HG03103 (cell line): ENCODE measurements around the gene C1orf52.
"Not testable (repeated sequence)": the region's sequence is repeated elsewhere in the genome, so short reads cannot be mapped to it uniquely, and the experiment has no call there.

ENCODE experiments used
- ATAC-seq: cut with Tn5 transposase; IDR thresholded peaks from one replicate; pipeline ENCODE4 v1.9.1; 2021; ENCODE audit warnings: low read depth; ENCODE audit not compliant: unreplicated experiment

C1orf52 gene

DNA sequence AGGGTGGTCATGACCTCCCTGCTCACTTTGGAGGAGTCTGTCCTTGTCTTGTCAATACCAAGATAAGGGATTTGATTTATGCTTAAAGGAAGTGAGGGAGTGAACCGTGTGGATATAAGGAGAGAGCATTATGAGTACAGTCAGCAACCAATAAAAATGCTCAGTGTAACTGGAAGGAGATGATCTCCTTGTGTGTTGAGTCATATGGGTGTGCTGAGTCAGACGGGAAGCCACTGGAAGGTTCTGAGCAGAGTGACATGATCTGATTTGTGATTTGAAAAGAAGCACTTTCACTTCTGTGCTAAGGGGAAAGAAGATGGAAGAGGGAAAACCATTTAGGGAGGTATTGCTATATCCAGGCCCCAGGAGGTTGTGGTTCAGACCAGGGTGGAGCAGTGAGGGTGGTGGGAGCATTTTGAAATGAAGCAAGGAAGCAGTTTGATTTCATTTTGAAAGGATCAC lies 19.4 kb upstream of the C1orf52 start:
- ATAC-seq = peak; percentile 23

- no peak for ATAC-seq
These were observed 18.3 kb upstream of the C1orf52 start for GRCh38 chr1:85277802-85278201.

DNA sequence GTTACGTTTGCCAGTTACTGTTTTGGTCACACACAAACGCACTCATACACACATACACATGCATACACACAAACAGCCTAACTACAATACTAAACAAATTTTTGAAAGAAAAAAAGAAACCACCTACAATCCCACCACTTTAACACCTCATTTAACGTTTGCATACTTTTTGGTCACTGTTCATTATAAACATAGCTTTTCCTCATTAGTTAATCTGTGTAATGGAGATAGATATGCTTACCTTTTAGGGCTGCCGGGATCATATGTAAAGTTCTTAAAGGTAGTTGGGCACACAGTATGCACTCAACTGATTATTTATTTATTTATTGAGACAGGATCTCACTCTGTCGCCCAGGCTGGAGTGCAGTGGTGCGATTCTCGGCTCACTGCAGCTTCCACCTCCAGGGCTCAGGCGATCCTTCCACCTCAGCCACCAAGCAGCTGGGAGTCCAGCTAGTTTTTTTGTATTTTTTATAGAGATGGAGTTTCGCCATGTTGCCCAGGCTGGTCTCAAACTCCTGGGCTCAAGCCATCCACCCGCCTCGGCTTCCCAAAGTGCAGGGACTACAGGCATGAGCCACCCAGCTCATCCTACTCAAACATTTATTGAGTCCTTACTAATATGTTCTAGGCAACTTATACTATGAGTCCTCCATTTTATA lies 17.6 kb upstream of the C1orf52 start:
- ATAC-seq = no peak

DNA sequence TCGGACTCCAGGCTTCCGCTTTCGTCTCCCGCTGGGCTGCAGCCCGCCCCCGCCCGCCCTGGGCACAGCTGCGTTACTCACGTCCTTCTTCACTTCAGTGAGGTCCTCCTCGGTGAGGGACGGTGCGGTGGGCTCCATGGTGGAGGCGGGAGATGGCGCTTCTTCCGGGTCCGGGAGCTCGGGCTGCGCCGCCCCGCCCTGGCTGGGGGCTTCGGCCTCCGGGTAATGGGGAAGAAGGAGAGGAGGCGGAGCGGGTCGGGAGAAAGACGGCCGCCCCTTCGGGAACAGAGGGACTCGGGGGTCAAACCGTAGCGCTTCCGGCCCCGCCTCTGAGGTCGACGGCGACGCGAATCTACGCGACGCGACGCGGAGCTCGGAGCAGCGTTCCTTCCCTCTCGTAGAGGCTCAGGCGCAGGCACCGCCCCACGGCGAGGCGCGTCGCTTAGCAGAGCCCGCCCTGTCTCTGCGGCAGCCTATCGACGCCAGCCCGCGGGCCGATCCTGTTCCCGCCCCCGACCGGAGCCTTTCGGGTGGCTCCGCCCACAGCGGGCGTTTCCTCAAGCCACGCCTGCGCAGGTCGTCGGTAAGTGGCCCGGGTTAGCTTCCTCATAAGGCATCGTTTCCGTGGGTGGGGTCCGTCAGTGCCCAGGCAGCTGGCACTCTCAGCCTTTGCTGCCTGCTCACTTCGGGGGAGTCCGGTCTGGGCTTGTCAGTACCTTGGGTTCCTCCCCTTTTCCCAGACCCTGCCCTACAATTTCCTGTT lies 16.9 kb upstream of the C1orf52 start, which contains the start of gene BCL10:
BCL10 (minus strand) TSS at position 418 of the 763 bp plus-strand sequence; CDS start at position 138, 280 bp downstream.
- peak; percentile 94 for ATAC-seq

DNA sequence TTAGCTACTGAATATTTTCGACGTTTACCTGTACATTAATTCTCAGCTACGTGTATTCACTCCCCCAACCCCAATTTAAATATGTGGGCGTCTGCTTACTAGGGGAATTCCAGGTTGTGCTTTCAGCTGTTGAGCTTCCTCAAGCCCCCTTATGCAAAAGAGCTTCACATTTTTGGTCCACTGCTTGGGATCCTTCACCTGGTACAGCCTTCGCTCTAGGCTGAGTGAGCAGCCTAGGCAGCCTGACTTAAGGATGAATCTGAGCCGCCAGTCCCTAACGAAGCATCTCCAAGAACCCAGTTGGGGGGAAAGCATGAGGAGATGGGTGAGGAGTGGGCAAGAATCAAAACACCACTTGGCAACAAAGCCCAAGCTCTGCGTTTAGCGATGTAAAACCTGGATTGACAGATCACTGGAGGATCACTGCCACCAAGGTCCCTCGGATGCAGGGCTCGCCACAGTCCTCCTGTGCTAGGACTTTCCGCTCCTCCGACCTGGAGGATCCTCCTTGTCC lies 16.3 kb upstream of the C1orf52 start:
- ATAC-seq = no peak

DNA sequence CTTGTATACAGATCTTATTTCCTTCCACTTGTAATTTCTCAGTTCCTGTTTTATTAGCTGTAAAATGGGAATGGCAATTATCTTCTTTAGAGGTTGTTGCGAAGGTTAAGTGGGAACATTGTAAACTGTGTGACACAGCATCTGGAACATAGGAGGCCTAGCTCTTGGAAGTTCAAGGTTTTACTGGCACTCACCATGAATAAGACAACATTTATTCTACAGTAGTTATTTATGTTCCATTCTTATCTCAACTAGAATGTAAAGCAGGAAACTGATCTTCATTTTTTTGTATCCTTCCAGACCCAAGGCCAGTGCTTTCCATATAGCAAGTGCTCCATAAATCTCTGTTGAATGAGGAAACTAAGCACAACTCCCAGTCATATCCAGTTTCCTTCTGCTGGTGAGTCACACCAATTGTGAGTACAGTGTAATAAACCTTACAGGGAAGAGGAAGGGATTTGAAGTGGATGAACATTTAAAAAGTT lies 15.5 kb upstream of the C1orf52 start:
- ATAC-seq = no peak

DNA sequence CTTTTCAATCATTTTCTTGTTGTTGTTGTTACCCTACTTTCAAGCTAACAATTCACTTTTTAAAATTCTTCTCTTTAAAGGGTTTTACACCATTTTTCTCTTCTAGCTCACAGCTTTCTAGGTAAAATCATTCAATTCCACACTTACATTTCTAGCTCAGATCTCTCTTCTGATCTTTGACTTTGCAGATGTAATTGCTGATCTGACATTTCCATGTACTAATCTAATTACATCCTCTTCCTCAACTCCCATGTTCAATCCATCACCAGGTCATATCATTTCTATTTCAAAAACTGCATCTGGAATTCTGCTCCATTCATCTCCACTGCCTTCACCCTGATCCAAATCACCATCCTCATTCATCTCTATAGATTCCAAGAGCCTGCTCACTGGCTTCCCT lies 13.9 kb upstream of the C1orf52 start:
- ATAC-seq = no peak

GRCh38 chr1:85268801-85269585 lies 9.5 kb upstream of the C1orf52 start:
- no peak for ATAC-seq

GRCh38 chr1:85267313-85267712 lies 7.9 kb upstream of the C1orf52 start:
- no peak for ATAC-seq

DNA sequence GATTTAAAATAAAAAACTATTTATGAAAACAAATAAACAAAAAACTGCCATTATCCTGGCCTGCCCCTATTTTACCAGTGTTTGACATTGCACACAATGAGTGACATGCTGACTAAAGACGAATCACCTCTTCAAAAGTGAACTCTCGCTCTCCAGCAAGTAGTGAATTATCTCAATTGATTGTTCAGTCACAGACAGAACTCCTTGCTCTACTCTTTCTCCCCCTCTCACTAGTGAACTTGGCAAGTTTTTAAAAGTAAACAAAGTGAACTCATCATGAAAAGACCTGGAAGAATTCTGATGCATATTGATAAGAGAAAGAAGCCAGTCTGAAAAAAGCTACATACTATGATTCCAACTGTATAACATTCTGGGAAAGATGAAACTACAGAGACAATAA lies 4.7 kb upstream of the C1orf52 start:
- no peak for ATAC-seq

DNA sequence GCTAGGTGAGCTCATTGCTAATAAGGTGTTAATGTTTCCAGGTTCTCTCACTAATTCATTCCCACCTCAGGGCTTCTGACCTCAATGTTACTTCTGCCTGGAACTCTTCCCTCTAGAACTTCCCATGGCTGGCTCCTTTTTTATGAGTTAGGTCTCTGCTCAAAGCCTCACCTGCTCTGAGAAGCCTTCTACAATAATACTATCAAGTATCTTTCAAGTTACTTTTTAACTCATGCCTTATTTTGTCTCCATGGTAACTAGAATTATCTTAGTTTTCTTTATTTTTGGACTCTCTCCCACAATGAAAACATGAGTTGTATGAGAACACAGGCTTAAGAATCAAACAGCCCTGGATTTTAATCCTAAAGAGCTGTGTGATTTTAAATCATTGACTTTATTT lies 3.5 kb upstream of the C1orf52 start:
- no peak for ATAC-seq

DNA sequence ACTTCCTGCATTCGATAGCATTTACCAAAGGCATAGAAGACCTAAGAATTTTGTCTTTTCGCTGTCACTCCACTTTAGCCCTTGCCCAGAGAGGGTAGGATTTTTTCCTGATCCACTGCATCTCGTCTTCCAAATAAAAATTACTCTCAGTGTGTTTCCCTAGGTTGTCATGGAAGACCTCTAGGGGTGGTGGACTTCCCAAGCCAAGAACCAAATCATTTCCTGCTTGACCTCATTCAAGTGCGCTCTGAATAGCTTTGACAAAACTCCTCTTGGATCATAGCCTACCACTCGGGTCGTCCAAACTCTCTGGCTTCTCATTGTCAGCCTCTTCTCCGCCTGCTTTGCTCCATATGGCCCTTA lies 431 bp upstream of the C1orf52 start:
- ATAC-seq = no peak

DNA sequence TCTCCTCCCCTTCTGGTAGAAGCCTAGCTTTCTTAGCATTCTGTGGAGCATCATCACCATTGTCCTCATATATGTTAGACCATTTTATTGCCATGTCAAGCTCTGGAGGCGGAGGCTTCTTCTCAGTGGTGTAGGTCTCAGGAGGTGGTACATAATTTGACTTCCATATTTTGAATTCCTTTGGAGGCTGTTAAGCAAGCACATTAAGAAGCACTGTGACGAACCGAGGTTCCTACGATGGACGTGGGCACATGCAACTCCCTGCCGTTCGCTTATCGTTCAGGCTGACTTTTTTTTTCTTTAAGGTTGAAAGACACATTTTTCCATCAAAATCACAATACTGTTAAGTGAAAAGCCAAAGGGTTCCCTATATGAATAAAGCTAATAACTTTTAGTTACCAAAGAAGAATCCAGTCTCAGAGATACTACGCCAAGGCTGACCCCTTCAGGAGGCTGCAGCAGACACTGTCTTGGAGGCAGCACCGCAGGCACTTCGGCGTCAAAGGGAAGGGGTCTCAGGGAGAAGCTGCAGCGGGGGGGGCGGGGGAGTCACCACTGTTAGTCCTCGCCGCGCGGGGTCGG lies 835 bp downstream of the C1orf52 start:
- ATAC-seq = no peak

- not testable (repeated sequence) for ATAC-seq
These were observed 10.4 kb downstream of the C1orf52 start for GRCh38 chr1:85249042-85249441.

DNA sequence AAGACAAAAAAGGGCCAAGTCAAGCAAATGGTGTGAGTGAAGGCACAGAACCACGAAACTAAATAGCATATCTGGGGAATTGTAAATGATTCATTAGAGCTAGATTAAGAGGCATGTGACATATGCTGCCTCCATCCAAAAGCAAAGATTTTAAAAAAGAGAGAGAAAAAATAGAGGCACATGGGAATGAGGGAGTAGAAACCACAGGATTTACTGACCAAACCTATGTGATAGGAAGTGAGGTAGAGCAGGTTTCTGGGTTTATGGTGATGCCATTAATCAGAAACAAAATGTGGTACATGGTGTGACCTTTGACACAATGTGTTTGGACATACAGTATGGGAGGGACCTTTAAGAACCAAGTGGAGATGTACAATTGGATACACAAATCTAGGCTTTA lies 13.6 kb downstream of the C1orf52 start:
- ATAC-seq = no peak

- no peak for ATAC-seq
These were observed 14.0 kb downstream of the C1orf52 start for GRCh38 chr1:85245456-85245855.

- ATAC-seq = no peak
These were observed 15.0 kb downstream of the C1orf52 start for GRCh38 chr1:85244271-85245061.

GRCh38 chr1:85243372-85243771 lies 16.1 kb downstream of the C1orf52 start:
- no peak for ATAC-seq

DNA sequence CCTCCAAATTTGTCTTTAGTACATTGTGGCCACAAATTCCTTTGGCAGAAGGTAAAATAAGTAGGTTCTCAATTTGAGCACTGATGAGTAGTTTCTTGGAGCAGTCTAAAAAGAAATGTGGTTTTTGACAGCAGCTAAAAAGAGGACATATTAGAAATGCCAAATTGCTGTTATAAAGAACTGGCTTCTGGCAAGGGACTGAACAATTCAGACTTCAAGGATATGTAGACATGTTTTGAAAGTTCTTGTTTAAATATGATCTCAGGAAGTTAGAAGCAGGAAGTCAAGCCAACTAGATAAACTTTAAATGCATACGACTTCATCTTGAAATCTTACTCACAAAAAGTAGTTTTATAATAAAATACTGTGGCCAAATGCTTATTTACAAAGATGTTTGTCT lies 18.8 kb downstream of the C1orf52 start:
- ATAC-seq = no peak

DNA sequence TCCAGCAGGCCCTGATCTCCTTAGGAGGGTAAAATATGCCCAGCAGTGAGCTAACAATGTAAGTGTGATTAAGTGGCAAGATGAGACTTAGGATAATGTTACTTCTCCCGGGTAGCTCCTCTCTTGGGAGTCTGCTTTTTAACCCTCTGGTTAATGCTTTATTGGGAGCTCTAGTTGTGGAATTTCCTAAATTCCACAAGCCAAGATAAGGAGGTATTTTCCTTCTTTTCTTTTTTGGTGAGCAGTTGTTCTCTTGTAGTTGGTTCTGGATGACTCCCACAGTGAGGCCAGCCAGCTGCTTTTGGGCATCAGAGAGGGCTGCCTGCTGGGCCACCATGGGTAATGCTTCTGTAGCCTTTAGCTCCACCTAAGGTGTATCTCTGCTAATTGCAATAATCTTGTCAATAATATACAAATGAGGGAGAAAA lies 19.3 kb downstream of the C1orf52 start:
- ATAC-seq = no peak
